ENCODE data around the gene IGIP. TPM values are rescaled to one million over a fixed set of nuclear protein-coding genes. Genes with fewer than 3 reads are reported as not detected.

Gene IGIP
- total RNA-seq (10 to 100 TPM in 1 of 2 donors, 1 to 10 TPM in 1; 9.6 to 34.4 TPM), polyA plus RNA-seq (ENCODE audit: insufficient read length in 2 of 2) (10 to 100 TPM; 11.1 to 14.0 TPM)
- long read RNA-seq, donor 1, transcript IGIP-201 (1 exons, 3,458 nt), result major isoform, 12 of 12 reads
- long read RNA-seq, donor 1, partial matches to known transcripts, result 0 of 12 reads
- long read RNA-seq, donor 1, other reads (novel, unspliced or antisense), result 0 of 12 reads
- long read RNA-seq, donor 2, partial matches to known transcripts, result 0 of 2 reads
- long read RNA-seq, donor 2, other reads (novel, unspliced or antisense), result 0 of 2 reads
- long read RNA-seq, donor 3, partial matches to known transcripts, result 0 of 4 reads
- long read RNA-seq, donor 3, other reads (novel, unspliced or antisense), result 0 of 4 reads
- long read RNA-seq, donor 4, partial matches to known transcripts, result 0 of 4 reads
- long read RNA-seq, donor 4, other reads (novel, unspliced or antisense), result 0 of 4 reads

- WGBS (ENCODE audit: insufficient coverage), result no CpG with 5 or more reads among the region's 4 CpGs
- no peak within 1 kb of the TSS for H3K4me3 ChIP-seq (ENCODE audit: low read depth, low read length)
- H3K4me1 ChIP-seq (ENCODE audit: control insufficient read depth, insufficient read depth, low read length), result no peaks in the 10 kb centered on the region
- no peaks in the 10 kb centered on the region for H3K36me3 ChIP-seq (ENCODE audit: control insufficient read depth, insufficient read depth, low read length)
- no peak within 1 kb of the TSS for H3K27ac ChIP-seq (ENCODE audit: low read depth, low read length)
- no peaks in the 10 kb centered on the region for H3K9me3 ChIP-seq (ENCODE audit: control insufficient read depth, insufficient read depth, low read length)
- DNase-seq (ENCODE audit: low read depth in 4 of 6, low spot score in 6 of 6), result no peak
- no peaks in the 10 kb centered on the region for H3K27me3 ChIP-seq (ENCODE audit: control insufficient read depth, insufficient read depth, low read length)
Observed at GRCh38 chr5:140125637-140126036, at the start of gene IGIP. Gene IGIP (plus strand): TSS chr5:140125937. CDS start chr5:140128477, 2,540 bp downstream.

GRCh38 chr5:140076142-140076541 is 49.6 kb upstream of the IGIP start:
- Histone ChIP-seq H3K27me3 (ENCODE audit: control insufficient read depth, insufficient read depth, low read length) (peaks cover 24% of the 10 kb centered on the region), H3K9me3 (ENCODE audit: control insufficient read depth, insufficient read depth, low read length) (no peaks in the 10 kb centered on the region), H3K36me3 (ENCODE audit: control insufficient read depth, insufficient read depth, low read length) (no peaks in the 10 kb centered on the region), H3K4me1 (ENCODE audit: control insufficient read depth, insufficient read depth, low read length) (peaks cover 3% of the 10 kb centered on the region), H3K27ac (ENCODE audit: low read depth, low read length) (no peak overlapping the region), H3K4me3 (ENCODE audit: low read depth, low read length) (no peak overlapping the region)
- WGBS (ENCODE audit: insufficient coverage), result no CpG with 5 or more reads among the region's 1 CpG
- no peak for DNase-seq (ENCODE audit: low read depth in 4 of 6, low spot score in 6 of 6)

- WGBS (ENCODE audit: insufficient coverage), result no CpG with 5 or more reads among the region's 2 CpGs
- no peaks in the 10 kb centered on the region for H3K36me3 ChIP-seq (ENCODE audit: control insufficient read depth, insufficient read depth, low read length)
- peaks cover 20% of the 10 kb centered on the region for H3K27me3 ChIP-seq (ENCODE audit: control insufficient read depth, insufficient read depth, low read length)
- H3K4me1 ChIP-seq (ENCODE audit: control insufficient read depth, insufficient read depth, low read length), result peaks cover 3% of the 10 kb centered on the region
- no peak overlapping the region for H3K4me3 ChIP-seq (ENCODE audit: low read depth, low read length)
- DNase-seq (ENCODE audit: low read depth in 4 of 6, low spot score in 6 of 6), result no peak
- no peak overlapping the region for H3K27ac ChIP-seq (ENCODE audit: low read depth, low read length)
- H3K9me3 ChIP-seq (ENCODE audit: control insufficient read depth, insufficient read depth, low read length), result no peaks in the 10 kb centered on the region
Observed at GRCh38 chr5:140076788-140077187, 48.9 kb upstream of the IGIP start.

- Histone ChIP-seq H3K4me1 (ENCODE audit: control insufficient read depth, insufficient read depth, low read length) (no peaks in the 10 kb centered on the region), H3K27ac (ENCODE audit: low read depth, low read length) (no peak overlapping the region), H3K9me3 (ENCODE audit: control insufficient read depth, insufficient read depth, low read length) (no peaks in the 10 kb centered on the region), H3K27me3 (ENCODE audit: control insufficient read depth, insufficient read depth, low read length) (peaks cover 7% of the 10 kb centered on the region), H3K4me3 (ENCODE audit: low read depth, low read length) (no peak overlapping the region), H3K36me3 (ENCODE audit: control insufficient read depth, insufficient read depth, low read length) (no peaks in the 10 kb centered on the region)
- no peak for DNase-seq (ENCODE audit: low read depth in 4 of 6, low spot score in 6 of 6)
- WGBS (ENCODE audit: insufficient coverage), result 87% methylated on average over 1 of the region's 1 CpG
Observed at GRCh38 chr5:140083120-140083519, 42.6 kb upstream of the IGIP start.

GRCh38 chr5:140083650-140084049 is 42.1 kb upstream of the IGIP start:
- H3K9me3 ChIP-seq (ENCODE audit: control insufficient read depth, insufficient read depth, low read length), result no peaks in the 10 kb centered on the region
- no peak overlapping the region for H3K27ac ChIP-seq (ENCODE audit: low read depth, low read length)
- H3K27me3 ChIP-seq (ENCODE audit: control insufficient read depth, insufficient read depth, low read length), result peaks cover 7% of the 10 kb centered on the region
- DNase-seq (ENCODE audit: low read depth in 4 of 6, low spot score in 6 of 6), result no peak
- no peaks in the 10 kb centered on the region for H3K4me1 ChIP-seq (ENCODE audit: control insufficient read depth, insufficient read depth, low read length)
- H3K36me3 ChIP-seq (ENCODE audit: control insufficient read depth, insufficient read depth, low read length), result no peaks in the 10 kb centered on the region
- H3K4me3 ChIP-seq (ENCODE audit: low read depth, low read length), result no peak overlapping the region
- no CpG with 5 or more reads among the region's 1 CpG for WGBS (ENCODE audit: insufficient coverage)

- H3K27ac ChIP-seq (ENCODE audit: low read depth, low read length), result no peak overlapping the region
- 25% methylated on average over 2 of the region's 4 CpGs for WGBS (ENCODE audit: insufficient coverage)
- peak in 2 of 6 donors; percentile 33 to 73 for DNase-seq (ENCODE audit: low read depth in 4 of 6, low spot score in 6 of 6)
- no peaks in the 10 kb centered on the region for H3K36me3 ChIP-seq (ENCODE audit: control insufficient read depth, insufficient read depth, low read length)
- H3K4me3 ChIP-seq (ENCODE audit: low read depth, low read length), result no peak overlapping the region
- H3K27me3 ChIP-seq (ENCODE audit: control insufficient read depth, insufficient read depth, low read length), result peaks cover 7% of the 10 kb centered on the region
- H3K4me1 ChIP-seq (ENCODE audit: control insufficient read depth, insufficient read depth, low read length), result no peaks in the 10 kb centered on the region
- no peaks in the 10 kb centered on the region for H3K9me3 ChIP-seq (ENCODE audit: control insufficient read depth, insufficient read depth, low read length)
Observed at GRCh38 chr5:140084541-140084940, 41.2 kb upstream of the IGIP start.

- Histone ChIP-seq H3K27me3 (ENCODE audit: control insufficient read depth, insufficient read depth, low read length) (peaks cover 6% of the 10 kb centered on the region), H3K27ac (ENCODE audit: low read depth, low read length) (no peak overlapping the region), H3K9me3 (ENCODE audit: control insufficient read depth, insufficient read depth, low read length) (peaks cover 4% of the 10 kb centered on the region), H3K4me1 (ENCODE audit: control insufficient read depth, insufficient read depth, low read length) (no peaks in the 10 kb centered on the region), H3K36me3 (ENCODE audit: control insufficient read depth, insufficient read depth, low read length) (no peaks in the 10 kb centered on the region), H3K4me3 (ENCODE audit: low read depth, low read length) (no peak overlapping the region)
- no CpG with 5 or more reads among the region's 1 CpG for WGBS (ENCODE audit: insufficient coverage)
- no peak for DNase-seq (ENCODE audit: low read depth in 4 of 6, low spot score in 6 of 6)
Observed at GRCh38 chr5:140090251-140090650, 35.5 kb upstream of the IGIP start.

- Histone ChIP-seq H3K36me3 (ENCODE audit: control insufficient read depth, insufficient read depth, low read length) (no peaks in the 10 kb centered on the region), H3K4me1 (ENCODE audit: control insufficient read depth, insufficient read depth, low read length) (no peaks in the 10 kb centered on the region), H3K27ac (ENCODE audit: low read depth, low read length) (no peak overlapping the region), H3K9me3 (ENCODE audit: control insufficient read depth, insufficient read depth, low read length) (peaks cover 4% of the 10 kb centered on the region), H3K27me3 (ENCODE audit: control insufficient read depth, insufficient read depth, low read length) (peaks cover 2% of the 10 kb centered on the region), H3K4me3 (ENCODE audit: low read depth, low read length) (no peak overlapping the region)
- no CpG with 5 or more reads among the region's 1 CpG for WGBS (ENCODE audit: insufficient coverage)
- DNase-seq (ENCODE audit: low read depth in 4 of 6, low spot score in 6 of 6), result no peak
Observed at GRCh38 chr5:140093179-140093578, 32.6 kb upstream of the IGIP start.

- Histone ChIP-seq H3K9me3 (ENCODE audit: control insufficient read depth, insufficient read depth, low read length) (peaks cover 4% of the 10 kb centered on the region), H3K4me3 (ENCODE audit: low read depth, low read length) (no peak overlapping the region), H3K4me1 (ENCODE audit: control insufficient read depth, insufficient read depth, low read length) (no peaks in the 10 kb centered on the region), H3K27me3 (ENCODE audit: control insufficient read depth, insufficient read depth, low read length) (peaks cover 2% of the 10 kb centered on the region), H3K36me3 (ENCODE audit: control insufficient read depth, insufficient read depth, low read length) (no peaks in the 10 kb centered on the region), H3K27ac (ENCODE audit: low read depth, low read length) (no peak overlapping the region)
- DNase-seq (ENCODE audit: low read depth in 4 of 6, low spot score in 6 of 6), result no peak
- WGBS (ENCODE audit: insufficient coverage), result no CpG with 5 or more reads among the region's 1 CpG
Observed at GRCh38 chr5:140093866-140094265, 31.9 kb upstream of the IGIP start.

GRCh38 chr5:140094889-140095288 is 30.8 kb upstream of the IGIP start:
- H3K27ac ChIP-seq (ENCODE audit: low read depth, low read length), result no peak overlapping the region
- no peaks in the 10 kb centered on the region for H3K4me1 ChIP-seq (ENCODE audit: control insufficient read depth, insufficient read depth, low read length)
- H3K4me3 ChIP-seq (ENCODE audit: low read depth, low read length), result no peak overlapping the region
- no peaks in the 10 kb centered on the region for H3K36me3 ChIP-seq (ENCODE audit: control insufficient read depth, insufficient read depth, low read length)
- DNase-seq (ENCODE audit: low read depth in 4 of 6, low spot score in 6 of 6), result no peak
- H3K9me3 ChIP-seq (ENCODE audit: control insufficient read depth, insufficient read depth, low read length), result peaks cover 4% of the 10 kb centered on the region
- H3K27me3 ChIP-seq (ENCODE audit: control insufficient read depth, insufficient read depth, low read length), result peaks cover 2% of the 10 kb centered on the region

All from spinal cord (tissue), 10 donors.